Astrocyte (in vitro differentiated cells and primary cell): ENCODE results near the gene CLCN3. TPM values are rescaled to one million over a fixed set of nuclear protein-coding genes. Genes with fewer than 3 reads are reported as not detected.
"Not testable (repeated sequence)": the region's sequence is repeated elsewhere in the genome, so short reads cannot be mapped to it uniquely, and the experiment has no call there.

ENCODE experiments used
- DNase-seq: peaks from one replicate; pipeline ENCODE4 v3.0.0-alpha.2; 2010; ENCODE audit warnings: low read depth
- FAIRE-seq: peaks from 2 replicates; lab custom pipeline; 2011; peaks lifted over from hg19 to GRCh38; lab: Jason Lieb, UNC
- H2AFZ ChIP-seq: 2 replicates; pipeline ENCODE4 v1.6.0; 2012; ENCODE audit warnings: low read depth, low read length, inconsistent platforms
- H3K27ac ChIP-seq: 2 replicates; pipeline ENCODE4 v1.5.1; 2011; ENCODE audit warnings: low read depth, low read length, inconsistent platforms
- H3K27me3 ChIP-seq: 2 replicates; pipeline ENCODE4 v1.6.0; 2011; ENCODE audit warnings: low read length, inconsistent platforms; ENCODE audit not compliant: insufficient read depth
- H3K36me3 ChIP-seq: 2 replicates; pipeline ENCODE4 v1.5.1; 2011; ENCODE audit warnings: low read length, inconsistent platforms; ENCODE audit not compliant: insufficient read depth
- H3K4me1 ChIP-seq: 2 replicates; pipeline ENCODE4 v1.5.1; 2011; ENCODE audit warnings: low read length, inconsistent platforms; ENCODE audit not compliant: insufficient read depth
- H3K4me2 ChIP-seq: 2 replicates; pipeline ENCODE4 v1.6.0; 2012; ENCODE audit warnings: low read length, inconsistent platforms
- H3K4me3 ChIP-seq: 2 replicates; pipeline ENCODE4 v1.5.1; 2011; ENCODE audit warnings: low read depth, mild to moderate bottlenecking, low read length, inconsistent platforms; ENCODE audit not compliant: insufficient read depth
- H3K79me2 ChIP-seq: 2 replicates; pipeline ENCODE4 v1.6.0; 2012; ENCODE audit warnings: mild to moderate bottlenecking, low read length, inconsistent platforms; ENCODE audit not compliant: insufficient read depth
- H3K9ac ChIP-seq: 2 replicates; pipeline ENCODE4 v1.6.0; 2012; ENCODE audit warnings: mild to moderate bottlenecking, low read length, inconsistent platforms
- H3K9me3 ChIP-seq: 2 replicates; pipeline ENCODE4 v1.5.1; 2012; ENCODE audit warnings: low read depth, mild to moderate bottlenecking, low read length, inconsistent platforms; ENCODE audit not compliant: insufficient read depth
- H4K20me1 ChIP-seq: 2 replicates; pipeline ENCODE4 v1.6.0; 2012; ENCODE audit warnings: low read length, inconsistent platforms; ENCODE audit not compliant: insufficient read depth
- H3K27ac Mint-ChIP-seq: one replicate; pipeline ENCODE4 v1.8.0; 2021; ENCODE audit warnings: mild to moderate bottlenecking, mixed read lengths; ENCODE audit not compliant: unreplicated experiment
- H3K27me3 Mint-ChIP-seq: one replicate; pipeline ENCODE4 v1.8.0; 2021; ENCODE audit warnings: low read depth, mixed read lengths; ENCODE audit not compliant: unreplicated experiment
- H3K36me3 Mint-ChIP-seq: one replicate; pipeline ENCODE4 v1.8.0; 2021; ENCODE audit warnings: low read depth, mixed read lengths; ENCODE audit not compliant: unreplicated experiment
- H3K4me1 Mint-ChIP-seq: one replicate; pipeline ENCODE4 v1.8.0; 2021; ENCODE audit warnings: low read depth, mixed read lengths; ENCODE audit not compliant: unreplicated experiment
- H3K4me3 Mint-ChIP-seq: one replicate; pipeline ENCODE4 v1.8.0; 2021; ENCODE audit warnings: mild to moderate bottlenecking, moderate library complexity, mixed read lengths; ENCODE audit not compliant: unreplicated experiment
- H3K9me3 Mint-ChIP-seq: one replicate; pipeline ENCODE4 v1.8.0; 2021; ENCODE audit warnings: mild to moderate bottlenecking, mixed read lengths; ENCODE audit not compliant: unreplicated experiment
- CTCF ChIP-seq: IDR thresholded peaks from 2 replicates; pipeline ENCODE4 v1.5.1; 2011; ENCODE audit warnings: low read depth, mild to moderate bottlenecking, inconsistent platforms, low read length, moderate library complexity; ENCODE audit not compliant: insufficient read depth
- EZH2 ChIP-seq: IDR thresholded peaks from 2 replicates; pipeline ENCODE4 v1.6.1; 2012; ENCODE audit warnings: mild to moderate bottlenecking, low read length, inconsistent platforms; ENCODE audit not compliant: insufficient read depth
- total RNA-seq: library from RNA; stranded (reverse); gene quantifications from 2 replicates; pipeline ENCODE4 v1.2.1, GENCODE V29; 2021

CLCN3 gene
- total RNA-seq, 1 donor from 2014 or later, result 51.1 TPM

GRCh38 chr4:169724260-169724659 is 103.9 kb downstream of the CLCN3 start:
- Mint-ChIP-seq H3K36me3 (no peaks in the 10 kb centered on the region), H3K27ac (no peak overlapping the region), H3K27me3 (no peaks in the 10 kb centered on the region), H3K9me3 (no peaks in the 10 kb centered on the region), H3K4me1 (no peaks in the 10 kb centered on the region), H3K4me3 (no peak overlapping the region)
- peak; percentile 77 for DNase-seq
- H3K4me3 ChIP-seq, result no peak overlapping the region
- no peak overlapping the region for H2AFZ ChIP-seq
- no peak overlapping the region for H3K27ac ChIP-seq
- H3K36me3 ChIP-seq, result peaks cover 4% of the 10 kb centered on the region
- peaks cover 10% of the 10 kb centered on the region for H3K4me1 ChIP-seq
- peak overlapping the region; percentile 64 for H3K4me2 ChIP-seq
- no peaks in the 10 kb centered on the region for H4K20me1 ChIP-seq
- peak; percentile 37 for FAIRE-seq
- H3K9me3 ChIP-seq, result no peaks in the 10 kb centered on the region
- TF ChIP-seq EZH2 (no peak), CTCF (no peak)
- H3K27me3 ChIP-seq, result no peaks in the 10 kb centered on the region
- peak overlapping the region; percentile 44 for H3K9ac ChIP-seq
- no peaks in the 10 kb centered on the region for H3K79me2 ChIP-seq

- H3K4me1 Mint-ChIP-seq, result no peaks in the 10 kb centered on the region
- H3K27me3 Mint-ChIP-seq, result no peaks in the 10 kb centered on the region
- no peaks in the 10 kb centered on the region for H3K36me3 Mint-ChIP-seq
- TF ChIP-seq CTCF (no peak), EZH2 (no peak)
- no peak overlapping the region for H3K27ac Mint-ChIP-seq
- Histone ChIP-seq H3K9ac (no peak overlapping the region), H3K36me3 (peaks cover 7% of the 10 kb centered on the region), H3K27ac (no peak overlapping the region), H3K9me3 (no peaks in the 10 kb centered on the region), H3K27me3 (no peaks in the 10 kb centered on the region), H2AFZ (no peak overlapping the region), H3K4me2 (no peak overlapping the region), H4K20me1 (no peaks in the 10 kb centered on the region), H3K4me3 (no peak overlapping the region), H3K4me1 (peaks cover 10% of the 10 kb centered on the region), H3K79me2 (no peaks in the 10 kb centered on the region)
- no peak for FAIRE-seq
- no peak for DNase-seq
- no peak overlapping the region for H3K4me3 Mint-ChIP-seq
- no peaks in the 10 kb centered on the region for H3K9me3 Mint-ChIP-seq
Observed at GRCh38 chr4:169727616-169728015, 107.2 kb downstream of the CLCN3 start.

- Histone ChIP-seq H3K4me1 (no peaks in the 10 kb centered on the region), H3K9me3 (no peaks in the 10 kb centered on the region), H3K36me3 (peaks cover 11% of the 10 kb centered on the region), H3K4me3 (no peak overlapping the region), H3K79me2 (no peaks in the 10 kb centered on the region), H3K4me2 (no peak overlapping the region), H4K20me1 (no peaks in the 10 kb centered on the region), H2AFZ (no peak overlapping the region), H3K9ac (no peak overlapping the region), H3K27me3 (no peaks in the 10 kb centered on the region), H3K27ac (no peak overlapping the region)
- Mint-ChIP-seq H3K4me3 (no peak overlapping the region), H3K27ac (no peak overlapping the region), H3K36me3 (no peaks in the 10 kb centered on the region), H3K4me1 (no peaks in the 10 kb centered on the region), H3K9me3 (no peaks in the 10 kb centered on the region), H3K27me3 (no peaks in the 10 kb centered on the region)
- TF ChIP-seq EZH2 (no peak), CTCF (no peak)
- no peak for DNase-seq
- FAIRE-seq, result no peak
Observed at GRCh38 chr4:169730564-169730963, 110.2 kb downstream of the CLCN3 start.

GRCh38 chr4:169738604-169739003 is 118.2 kb downstream of the CLCN3 start:
- not testable (repeated sequence) for H3K9me3 ChIP-seq, H3K27ac ChIP-seq, H3K36me3 Mint-ChIP-seq, H3K79me2 ChIP-seq, DNase-seq, H3K4me1 Mint-ChIP-seq, H4K20me1 ChIP-seq, FAIRE-seq, H3K27me3 ChIP-seq, H3K9ac ChIP-seq, H3K9me3 Mint-ChIP-seq, H3K4me3 Mint-ChIP-seq, H2AFZ ChIP-seq, H3K4me1 ChIP-seq, H3K27ac Mint-ChIP-seq, H3K4me2 ChIP-seq, H3K27me3 Mint-ChIP-seq, H3K4me3 ChIP-seq
- H3K36me3 ChIP-seq, result peaks cover 13% of the 10 kb centered on the region
